ENCODE measurements around the gene DUSP7.

DUSP7 gene

GRCh38 chr3:52030714-52031310 lies 25.6 kb downstream of the DUSP7 start:
- DNase-seq (ENCODE audit: low read depth in 3 of 3, low spot score in 1 of 3) = no peak

GRCh38 chr3:52029535-52029934 lies 26.8 kb downstream of the DUSP7 start:
- no peak for DNase-seq (ENCODE audit: low read depth in 3 of 3, low spot score in 1 of 3)

GRCh38 chr3:52029053-52029452 lies 27.3 kb downstream of the DUSP7 start:
- DNase-seq (ENCODE audit: low read depth in 3 of 3, low spot score in 1 of 3) = no peak

DNA sequence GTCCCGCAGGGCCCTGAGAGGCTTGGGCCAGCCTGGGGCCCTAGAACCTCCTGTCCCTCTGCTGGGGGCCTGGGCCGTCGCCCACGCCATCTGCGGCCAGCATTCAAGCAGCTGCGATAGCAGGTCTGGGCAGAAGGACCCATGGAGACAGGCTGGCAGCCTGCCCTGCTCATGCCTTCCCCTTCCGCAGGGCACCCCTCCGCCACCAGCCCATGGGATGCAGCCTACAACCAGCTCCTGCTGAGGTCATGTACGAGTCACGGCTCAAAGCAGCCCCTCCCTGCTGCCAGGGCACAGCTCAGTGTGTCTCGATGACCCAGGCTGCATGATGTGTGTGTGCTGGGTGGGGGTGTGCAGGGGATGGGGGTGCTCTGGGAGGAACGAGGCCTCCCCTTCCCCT lies 27.8 kb downstream of the DUSP7 start:
- no peak for DNase-seq (ENCODE audit: low read depth in 3 of 3, low spot score in 1 of 3)

- DNase-seq (ENCODE audit: low read depth in 3 of 3, low spot score in 1 of 3) = no peak
Measured at GRCh38 chr3:52026041-52026440, 30.3 kb downstream of the DUSP7 start.

GRCh38 chr3:52025453-52025852 lies 30.9 kb downstream of the DUSP7 start:
- no peak for DNase-seq (ENCODE audit: low read depth in 3 of 3, low spot score in 1 of 3)

DNA sequence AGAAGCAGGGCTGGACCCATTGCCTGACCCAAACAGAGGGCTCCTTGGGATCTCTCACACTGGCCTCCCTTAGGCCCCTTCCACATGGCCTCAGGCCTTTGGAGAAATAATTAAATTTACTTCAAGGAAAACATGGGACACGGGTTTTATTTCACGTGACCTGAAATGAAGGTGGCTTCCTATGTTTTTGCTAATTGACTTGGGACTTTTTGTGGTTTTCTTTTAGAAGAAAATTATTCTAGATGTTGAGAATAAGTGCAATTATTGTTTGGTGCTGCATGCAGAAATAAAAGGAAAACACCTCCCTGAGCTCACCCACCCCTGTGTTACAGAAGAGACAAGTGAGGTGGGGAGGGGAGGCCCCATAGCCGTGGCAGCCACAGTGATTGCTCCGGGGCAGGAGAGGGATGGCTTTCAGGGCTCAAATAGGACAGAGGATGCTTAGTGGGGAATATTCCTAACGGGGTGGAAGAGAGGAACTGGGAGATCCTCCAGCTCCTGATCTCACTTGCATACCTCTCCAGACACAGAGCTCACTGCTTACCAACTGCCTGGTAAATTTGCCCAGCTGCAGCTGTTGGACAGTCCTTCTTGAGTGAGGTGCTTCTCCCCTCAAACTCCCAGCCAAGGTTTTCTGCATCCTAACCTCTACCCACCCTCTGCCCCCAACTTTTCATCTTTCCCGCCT lies 31.5 kb downstream of the DUSP7 start:
- no peak for DNase-seq (ENCODE audit: low read depth in 3 of 3, low spot score in 1 of 3)

- DNase-seq (ENCODE audit: low read depth in 3 of 3, low spot score in 1 of 3) = no peak
Measured at GRCh38 chr3:52023860-52024764, 32.3 kb downstream of the DUSP7 start.

DNA sequence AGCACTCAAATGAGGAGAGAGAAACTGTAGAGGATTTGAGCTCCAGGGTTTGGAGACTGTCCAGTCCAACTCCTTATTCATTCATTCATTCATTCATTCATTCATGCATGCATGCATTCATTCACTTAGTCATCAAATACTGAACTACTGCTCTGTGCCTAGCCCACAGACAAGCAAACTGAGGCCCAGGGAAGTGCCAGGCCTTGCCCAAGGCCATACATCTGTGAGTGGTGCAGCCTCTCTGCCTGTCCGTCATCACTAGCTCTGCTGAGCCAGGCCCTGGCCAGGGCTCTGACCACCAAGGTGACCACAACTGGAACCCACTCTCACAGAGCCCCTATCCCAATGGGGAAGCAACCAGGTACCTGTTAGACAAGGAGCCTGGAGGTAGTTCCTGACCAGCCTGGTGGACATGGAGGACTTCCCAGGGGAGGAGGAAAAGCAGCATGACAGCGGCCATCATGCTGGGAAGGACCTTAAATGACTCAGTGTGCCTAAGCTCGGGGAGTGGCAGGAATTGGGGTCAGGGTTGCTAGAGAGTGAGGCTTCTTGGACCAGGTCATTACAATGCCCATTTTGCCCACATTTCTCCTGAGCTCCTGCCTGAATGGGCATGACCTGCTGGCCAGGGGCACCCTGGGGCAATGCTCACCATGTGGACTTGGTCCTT lies 33.1 kb downstream of the DUSP7 start:
- DNase-seq (ENCODE audit: low read depth in 3 of 3, low spot score in 1 of 3) = no peak

GRCh38 chr3:52022323-52023100 lies 33.9 kb downstream of the DUSP7 start:
- no peak for DNase-seq (ENCODE audit: low read depth in 3 of 3, low spot score in 1 of 3)

- DNase-seq (ENCODE audit: low read depth in 3 of 3, low spot score in 1 of 3) = no peak
Measured at GRCh38 chr3:52021489-52022268, 34.7 kb downstream of the DUSP7 start.

DNA sequence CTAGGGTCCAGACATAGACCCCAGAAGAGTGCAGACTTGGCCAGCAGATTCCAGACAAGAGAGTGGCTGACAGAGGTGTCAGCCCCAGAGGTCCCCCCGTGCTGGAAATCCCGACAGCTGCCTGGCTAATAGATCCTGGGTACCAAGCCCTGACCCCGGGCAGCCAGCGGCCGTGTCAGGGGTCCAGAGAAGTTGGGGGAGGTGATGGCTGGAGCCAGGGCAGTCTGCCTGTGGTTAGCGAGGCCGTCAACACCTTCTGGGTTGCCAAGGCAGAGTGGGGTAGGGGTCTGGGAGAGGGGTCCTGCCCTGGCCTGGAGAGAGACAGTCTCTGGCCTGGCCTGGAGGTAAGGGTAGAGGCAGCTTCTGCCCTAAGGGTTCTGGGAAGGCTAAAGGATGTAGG lies 35.6 kb downstream of the DUSP7 start:
- no peak for DNase-seq (ENCODE audit: low read depth in 3 of 3, low spot score in 1 of 3)

DNA sequence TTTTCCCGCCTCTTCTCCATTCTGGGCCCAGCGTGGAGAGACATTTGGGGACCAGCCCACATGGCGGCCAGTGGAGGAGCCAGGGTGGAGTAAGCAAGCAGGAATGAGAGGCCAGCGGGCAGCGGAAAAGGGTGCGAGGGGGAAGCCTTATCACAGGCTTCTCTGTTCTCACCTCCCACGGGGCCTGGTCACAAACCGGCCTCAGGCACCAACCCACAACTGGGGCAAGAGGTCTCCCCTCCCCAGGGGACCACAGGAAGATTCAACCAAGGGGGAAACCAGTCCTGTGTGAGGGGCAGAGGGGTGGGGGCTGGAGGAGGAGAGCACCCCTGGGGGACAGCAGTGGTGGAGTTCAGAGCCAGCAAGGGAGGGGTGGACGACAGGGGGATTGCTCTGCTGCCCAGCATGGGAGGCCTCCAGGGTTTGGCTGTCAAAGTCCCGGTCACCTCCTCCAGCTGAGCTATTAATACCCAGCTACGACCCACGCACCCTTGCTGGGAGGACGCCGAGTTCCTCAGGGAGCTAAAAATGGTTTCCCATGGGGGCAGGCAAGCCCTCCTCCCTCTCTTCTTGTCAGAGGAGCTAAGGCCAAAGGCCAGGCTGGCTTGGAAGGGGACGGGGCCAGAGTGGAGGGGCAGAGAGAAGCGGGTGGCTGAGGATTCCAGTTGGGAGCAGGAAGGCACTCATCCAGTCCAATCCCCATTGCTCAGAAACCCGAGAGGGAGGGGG lies 36.9 kb downstream of the DUSP7 start:
- DNase-seq (ENCODE audit: low read depth in 3 of 3, low spot score in 1 of 3) = no peak

DNA sequence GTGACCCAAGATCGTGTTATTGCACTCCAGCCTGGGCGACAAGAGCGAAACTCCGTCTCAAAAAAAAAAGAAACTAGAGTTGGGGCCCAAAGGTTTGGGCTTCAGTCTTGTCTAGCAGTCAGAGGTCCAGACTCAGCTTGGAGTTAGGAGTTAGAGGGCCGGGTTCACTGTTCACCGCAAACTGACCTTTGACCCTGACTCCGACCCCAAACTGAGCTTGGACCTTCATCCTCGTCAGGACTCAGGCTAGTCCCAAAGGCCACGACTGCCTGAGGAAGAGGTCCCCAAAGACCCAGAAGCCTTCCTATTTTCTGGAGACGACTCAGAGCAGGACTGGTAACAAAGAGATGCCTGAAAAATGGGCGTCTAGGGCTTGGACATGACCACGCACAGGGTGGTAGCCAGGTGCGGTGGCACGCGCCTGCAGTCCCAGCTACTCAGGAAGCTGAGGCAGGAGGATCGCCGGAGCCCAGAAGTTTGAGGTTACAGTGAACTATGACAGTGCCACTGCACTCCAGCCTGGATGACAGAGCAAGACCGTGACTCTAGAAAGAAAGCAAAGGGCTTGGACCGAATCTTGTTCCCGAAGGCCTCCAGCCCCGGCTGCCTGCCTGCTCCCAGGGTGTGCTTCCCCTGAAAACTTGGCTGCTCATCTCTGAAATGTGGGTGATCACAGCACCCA lies 37.9 kb downstream of the DUSP7 start:
- no peak for DNase-seq (ENCODE audit: low read depth in 3 of 3, low spot score in 1 of 3)

DNA sequence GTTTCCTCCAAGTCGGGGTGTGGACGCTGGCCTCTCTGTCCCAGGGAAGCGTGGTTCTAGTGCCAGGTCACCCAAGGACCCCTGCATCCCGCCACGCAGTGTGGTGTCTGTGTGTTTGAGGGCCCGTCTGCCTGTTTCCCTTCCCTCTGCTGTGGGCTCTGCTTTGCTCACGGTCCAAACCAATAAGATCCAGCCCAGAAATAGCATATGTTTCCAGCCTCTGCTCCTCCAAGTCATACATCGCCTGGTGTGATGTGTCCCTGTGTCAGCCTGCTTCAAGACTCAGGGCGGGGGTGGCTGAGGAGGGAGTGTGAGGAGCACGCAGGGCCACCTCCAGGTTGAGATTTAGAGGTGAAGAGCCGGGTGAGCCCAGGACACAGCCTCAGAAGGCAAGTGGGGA lies 38.8 kb downstream of the DUSP7 start:
- DNase-seq (ENCODE audit: low read depth in 3 of 3, low spot score in 1 of 3) = no peak

DNA sequence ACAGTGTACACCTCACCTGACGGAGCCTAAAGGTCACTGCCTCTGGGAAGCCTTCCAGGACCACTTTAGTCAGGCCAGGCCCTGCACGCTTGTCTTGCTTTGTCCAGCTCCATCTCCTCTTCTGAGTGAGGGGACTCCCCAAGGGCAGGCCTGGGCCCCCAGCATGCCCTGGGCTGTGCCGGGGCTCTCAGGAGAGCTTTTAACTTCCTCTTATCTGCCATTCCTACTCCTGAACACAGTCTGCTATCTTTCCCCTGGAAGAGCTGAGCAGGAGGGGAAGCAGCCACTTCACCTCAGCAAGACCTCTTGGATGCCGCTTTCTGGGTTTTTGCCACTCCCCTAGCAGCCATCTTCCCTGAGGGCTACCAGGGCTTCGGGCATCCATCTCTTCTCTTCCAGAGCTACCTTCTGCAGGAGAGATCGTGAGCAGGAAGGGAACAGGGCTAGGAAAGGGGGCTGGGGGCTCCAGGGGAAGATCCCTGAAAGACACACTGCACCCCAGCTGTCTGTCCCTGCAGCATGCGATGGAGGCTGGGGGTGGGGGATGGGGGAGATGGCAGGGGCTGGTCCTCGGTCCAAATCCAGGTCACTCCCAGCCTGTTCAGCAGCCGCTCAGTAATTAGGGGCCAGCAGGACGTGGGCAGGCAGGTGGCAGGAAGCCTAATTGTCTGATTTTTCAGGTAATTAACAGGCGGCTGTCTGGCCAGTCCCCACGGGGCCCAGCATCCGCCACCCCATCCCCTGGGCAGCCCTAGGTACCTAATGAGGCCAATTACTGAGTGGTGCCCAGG lies 40.7 kb downstream of the DUSP7 start:
- DNase-seq (ENCODE audit: low read depth in 3 of 3, low spot score in 1 of 3) = no peak

DNA sequence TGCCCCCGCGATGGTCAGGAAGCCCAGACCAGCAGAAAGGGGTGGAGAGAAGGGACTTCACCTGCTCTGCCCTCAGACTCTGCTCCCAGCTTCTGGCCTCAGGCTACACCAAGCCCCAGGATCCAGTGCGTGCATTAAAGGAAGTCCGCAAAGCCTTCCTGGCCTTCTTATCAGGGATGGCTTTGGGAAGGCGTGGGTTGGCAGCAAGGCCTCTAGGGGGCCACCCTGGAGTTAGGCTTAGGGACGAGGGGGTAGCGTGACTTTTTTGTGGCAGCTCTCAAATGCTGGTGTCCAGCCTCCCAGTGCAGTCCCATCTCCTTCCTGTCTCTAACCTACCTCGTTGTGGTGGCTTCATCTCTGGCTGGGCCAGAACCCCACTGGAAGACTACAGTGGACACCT lies 41.8 kb downstream of the DUSP7 start:
- no peak for DNase-seq (ENCODE audit: low read depth in 3 of 3, low spot score in 1 of 3)

All from stimulated activated CD4-positive, alpha-beta T cell treated with anti-CD3 and anti-CD28 coated beads, TNF-alpha, amount 100 ng/mL, for 1 hour (primary cell).